Measurements from ENCODE around the gene MYL6.

DNA sequence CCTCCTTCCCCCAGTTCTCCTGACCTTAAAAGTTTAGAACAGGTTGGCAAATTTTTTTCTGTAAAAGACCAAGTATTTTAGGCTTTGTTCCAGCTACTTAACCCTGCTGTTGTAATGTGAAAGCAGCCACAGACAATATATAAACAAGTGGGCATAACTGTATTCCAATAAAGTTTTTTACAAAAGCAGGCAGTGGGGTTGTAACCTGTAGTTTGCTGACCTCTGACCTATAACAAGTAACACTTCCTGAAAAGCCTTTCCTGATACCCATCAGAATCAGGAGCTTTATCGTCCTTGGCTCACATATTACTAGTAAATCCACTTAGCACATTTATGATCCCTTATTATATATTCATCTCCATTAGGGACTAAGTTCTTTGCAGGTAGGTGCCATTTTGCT, 44.2 kb downstream of the MYL6 start:
- TF ChIP-seq POLR2A (IDR thresholded peaks at IDR 0.05; ENCODE audit: borderline replicate concordance, extremely low read depth, insufficient read depth, insufficient read length) (no peak), CBX3 (IDR thresholded peaks at IDR 0.05; ENCODE audit: low read depth) (no peak), EZH2phosphoT487 (IDR thresholded peaks at IDR 0.05; ENCODE audit: borderline replicate concordance) (no peak), CEBPB (IDR thresholded peaks at IDR 0.05; ENCODE audit: low read depth) (no peak), EGR1 (IDR thresholded peaks at IDR 0.05; ENCODE audit: low read depth) (no peak), ELF1 (IDR thresholded peaks at IDR 0.05; ENCODE audit: borderline replicate concordance, low read depth) (no peak), JUND (IDR thresholded peaks at IDR 0.05) (no peak), POLR2AphosphoS5 (IDR thresholded peaks at IDR 0.05; ENCODE audit: low read depth, low read length) (no peak), RAD21 (IDR thresholded peaks at IDR 0.05; ENCODE audit: low read depth) (no peak), YY1 (IDR thresholded peaks at IDR 0.05; ENCODE audit: extremely low read depth, insufficient replicate concordance, low read depth, low read length) (no peak), EZH2 (IDR thresholded peaks at IDR 0.05) (no peak), ZNF274 (IDR thresholded peaks at IDR 0.05; ENCODE audit: low read depth, low read length) (no peak)
- TF ChIP-seq, protein P1, sequence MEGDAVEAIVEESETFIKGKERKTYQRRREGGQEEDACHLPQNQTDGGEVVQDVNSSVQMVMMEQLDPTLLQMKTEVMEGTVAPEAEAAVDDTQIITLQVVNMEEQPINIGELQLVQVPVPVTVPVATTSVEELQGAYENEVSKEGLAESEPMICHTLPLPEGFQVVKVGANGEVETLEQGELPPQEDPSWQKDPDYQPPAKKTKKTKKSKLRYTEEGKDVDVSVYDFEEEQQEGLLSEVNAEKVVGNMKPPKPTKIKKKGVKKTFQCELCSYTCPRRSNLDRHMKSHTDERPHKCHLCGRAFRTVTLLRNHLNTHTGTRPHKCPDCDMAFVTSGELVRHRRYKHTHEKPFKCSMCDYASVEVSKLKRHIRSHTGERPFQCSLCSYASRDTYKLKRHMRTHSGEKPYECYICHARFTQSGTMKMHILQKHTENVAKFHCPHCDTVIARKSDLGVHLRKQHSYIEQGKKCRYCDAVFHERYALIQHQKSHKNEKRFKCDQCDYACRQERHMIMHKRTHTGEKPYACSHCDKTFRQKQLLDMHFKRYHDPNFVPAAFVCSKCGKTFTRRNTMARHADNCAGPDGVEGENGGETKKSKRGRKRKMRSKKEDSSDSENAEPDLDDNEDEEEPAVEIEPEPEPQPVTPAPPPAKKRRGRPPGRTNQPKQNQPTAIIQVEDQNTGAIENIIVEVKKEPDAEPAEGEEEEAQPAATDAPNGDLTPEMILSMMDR (IDR thresholded peaks at IDR 0.05 in 2 of 3, conservative IDR thresholded peaks at IDR 0.05 in 1 of 3; ENCODE audit: borderline replicate concordance in 1 of 3, insufficient read depth in 1 of 3, low read depth in 2 of 3, low read length in 2 of 3), result no peak
- TF ChIP-seq, protein P2, sequence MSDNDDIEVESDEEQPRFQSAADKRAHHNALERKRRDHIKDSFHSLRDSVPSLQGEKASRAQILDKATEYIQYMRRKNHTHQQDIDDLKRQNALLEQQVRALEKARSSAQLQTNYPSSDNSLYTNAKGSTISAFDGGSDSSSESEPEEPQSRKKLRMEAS (IDR thresholded peaks at IDR 0.05), result no peak

Data from HCT116 (cell line).